Body of pancreas (tissue), 4 donors: ENCODE measurements around the gene EDC4. TPM values are rescaled to one million over a fixed set of nuclear protein-coding genes. Genes with fewer than 3 reads are reported as not detected.

Experiments
- ATAC-seq: fragments of 150-250 bp; one replicate; pipeline ENCODE4 v1.9.1; 2016
- DNase-seq, 4 donors: peaks; one replicate each; pipeline ENCODE4 v3.0.0-alpha.2; 2019
- H3K27ac ChIP-seq, 4 donors: fragments of 200-600 bp; sonication (generic); 1 replicate in 3 of 4; 2 replicates in 1 of 4; pipeline versions ENCODE4 v1.5.1 to v1.6.1; 2016 to 2019; ENCODE audit warnings: mild to moderate bottlenecking in 1 of 4, mixed read lengths in 1 of 4, moderate library complexity in 1 of 4
- H3K27me3 ChIP-seq, 2 donors: fragments of 200-600 bp; sonication (generic); one replicate each; pipeline ENCODE4 v1.6.0; 2016; ENCODE audit warnings: mild to moderate bottlenecking in 1 of 2
- H3K36me3 ChIP-seq, 2 donors: fragments of 200-600 bp; sonication (generic); replicated peaks in 1 of 2; 2 replicates each; pipeline ENCODE4 v1.5.1; 2016; ENCODE audit warnings: low read depth in 2 of 2; ENCODE audit not compliant: insufficient read depth in 1 of 2
- H3K4me1 ChIP-seq: fragments of 200-600 bp; sonication (generic); one replicate; pipeline ENCODE4 v1.6.0; 2016
- H3K4me3 ChIP-seq, 2 donors: fragments of 200-600 bp; sonication (generic); 1 replicate in 1 of 2; 2 replicates in 1 of 2; pipeline ENCODE4 v1.5.1; 2016 to 2019
- H3K9me3 ChIP-seq, 3 donors: fragments of 200-600 bp; sonication (generic); 1 replicate in 2 of 3; 2 replicates in 1 of 3; pipeline ENCODE4 v1.5.1; 2016
- CTCF ChIP-seq, 7 experiments: fragments of 450-650 bp in 4 of 7; fragments of 200-600 bp in 3 of 7; sonication (generic) in 3 of 7; IDR thresholded peaks; one replicate each; pipeline ENCODE4 v1.5.1; 2016 to 2019; ENCODE audit warnings: antibody characterized with exemption in 7 of 7
- POLR2A ChIP-seq, 3 donors: fragments of 450-650 bp; IDR thresholded peaks; one replicate each; pipeline ENCODE4 v1.6.1; 2016; ENCODE audit warnings: antibody characterized with exemption in 3 of 3, mild to moderate bottlenecking in 2 of 3
- WGBS, 2 donors: methylation state at CpG; one replicate each; pipeline ENCODE4 v1.1.5; 2017; 5-methylcytosine and 5-hydroxymethylcytosine counted together
- intact Hi-C: fragments of 100-400 bp; cut with DNase I; formaldehyde crosslinking; loops from one replicate; pipeline ENCODE4 v1.15.1; 2023
- total RNA-seq, 2 donors: library from RNA; depleted of rRNA; stranded (reverse); fragments of >200 nt; gene quantifications; one replicate each; pipeline ENCODE4 v1.1.0, GENCODE V29; 2016

EDC4 gene, protein sequence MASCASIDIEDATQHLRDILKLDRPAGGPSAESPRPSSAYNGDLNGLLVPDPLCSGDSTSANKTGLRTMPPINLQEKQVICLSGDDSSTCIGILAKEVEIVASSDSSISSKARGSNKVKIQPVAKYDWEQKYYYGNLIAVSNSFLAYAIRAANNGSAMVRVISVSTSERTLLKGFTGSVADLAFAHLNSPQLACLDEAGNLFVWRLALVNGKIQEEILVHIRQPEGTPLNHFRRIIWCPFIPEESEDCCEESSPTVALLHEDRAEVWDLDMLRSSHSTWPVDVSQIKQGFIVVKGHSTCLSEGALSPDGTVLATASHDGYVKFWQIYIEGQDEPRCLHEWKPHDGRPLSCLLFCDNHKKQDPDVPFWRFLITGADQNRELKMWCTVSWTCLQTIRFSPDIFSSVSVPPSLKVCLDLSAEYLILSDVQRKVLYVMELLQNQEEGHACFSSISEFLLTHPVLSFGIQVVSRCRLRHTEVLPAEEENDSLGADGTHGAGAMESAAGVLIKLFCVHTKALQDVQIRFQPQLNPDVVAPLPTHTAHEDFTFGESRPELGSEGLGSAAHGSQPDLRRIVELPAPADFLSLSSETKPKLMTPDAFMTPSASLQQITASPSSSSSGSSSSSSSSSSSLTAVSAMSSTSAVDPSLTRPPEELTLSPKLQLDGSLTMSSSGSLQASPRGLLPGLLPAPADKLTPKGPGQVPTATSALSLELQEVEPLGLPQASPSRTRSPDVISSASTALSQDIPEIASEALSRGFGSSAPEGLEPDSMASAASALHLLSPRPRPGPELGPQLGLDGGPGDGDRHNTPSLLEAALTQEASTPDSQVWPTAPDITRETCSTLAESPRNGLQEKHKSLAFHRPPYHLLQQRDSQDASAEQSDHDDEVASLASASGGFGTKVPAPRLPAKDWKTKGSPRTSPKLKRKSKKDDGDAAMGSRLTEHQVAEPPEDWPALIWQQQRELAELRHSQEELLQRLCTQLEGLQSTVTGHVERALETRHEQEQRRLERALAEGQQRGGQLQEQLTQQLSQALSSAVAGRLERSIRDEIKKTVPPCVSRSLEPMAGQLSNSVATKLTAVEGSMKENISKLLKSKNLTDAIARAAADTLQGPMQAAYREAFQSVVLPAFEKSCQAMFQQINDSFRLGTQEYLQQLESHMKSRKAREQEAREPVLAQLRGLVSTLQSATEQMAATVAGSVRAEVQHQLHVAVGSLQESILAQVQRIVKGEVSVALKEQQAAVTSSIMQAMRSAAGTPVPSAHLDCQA (N-terminal part only)
- 10 to 100 TPM; 26.7 to 55.7 TPM for total RNA-seq

DNA sequence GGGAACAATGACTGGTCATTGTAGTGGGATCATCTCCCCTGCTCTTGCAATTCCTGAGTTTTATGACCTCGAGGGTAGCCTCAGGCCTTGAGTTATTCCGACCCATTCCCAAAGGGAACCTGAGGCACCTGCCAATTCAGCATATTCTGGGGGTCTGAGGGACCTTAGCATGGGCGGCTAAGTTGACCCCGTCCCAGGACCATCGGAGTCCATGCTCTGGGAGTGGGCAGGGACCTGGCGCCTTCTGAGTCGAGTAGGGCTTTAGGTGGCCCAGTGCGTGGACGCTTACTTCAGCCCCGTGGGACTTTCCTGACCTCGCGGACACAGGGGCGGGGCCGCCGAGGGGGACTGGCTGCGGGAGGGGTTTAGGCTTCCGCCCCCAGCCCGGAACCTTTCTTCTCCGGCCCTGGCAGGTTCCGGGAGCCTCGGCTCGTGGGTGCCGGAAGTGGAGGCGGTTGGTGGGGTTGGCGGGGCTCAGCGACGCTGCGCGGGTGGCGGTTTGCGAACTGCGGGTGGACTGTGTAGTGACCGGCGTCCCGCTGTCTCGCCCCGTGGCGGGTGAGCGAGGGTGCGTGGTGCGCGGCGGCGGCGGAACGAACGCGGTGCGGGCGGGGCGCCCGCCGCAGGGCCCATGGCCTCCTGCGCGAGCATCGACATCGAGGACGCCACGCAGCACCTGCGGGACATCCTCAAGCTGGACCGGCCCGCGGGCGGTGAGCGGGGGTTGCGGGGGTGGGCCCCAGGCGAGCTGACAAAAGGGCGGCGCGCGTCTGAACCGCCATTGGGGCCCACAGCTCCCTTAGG, at the start of gene EDC4:
Gene EDC4 (plus strand): TSS at position 422 of the 804 bp plus-strand sequence. CDS start 210 bp downstream, at position 632.
- DNase-seq: peak; percentile 83 to 86 (median 84)
- intact Hi-C loops: no loop called here
- peak within 1 kb of the TSS; percentile 53 to 80 (median 66) for H3K27ac ChIP-seq
- no peaks in the 10 kb centered on the region for H3K27me3 ChIP-seq
- WGBS, 2 donors: 3 to 6% methylated on average over 2 to 38 of the region's 72 CpGs
- H3K4me1 ChIP-seq: peaks cover 42% of the 10 kb centered on the region
- TF ChIP-seq POLR2A (IDR thresholded peaks at IDR 0.05): peak; percentile 30 to 68 (median 65)
- peak in 2 of 7 experiments; percentile 3 for TF ChIP-seq CTCF (IDR thresholded peaks at IDR 0.05)
- peaks cover 0 to 9% of the 10 kb centered on the region in 2 donors for H3K36me3 ChIP-seq
- peak; percentile 83 for ATAC-seq
- peak within 1 kb of the TSS; percentile 70 to 85 for H3K4me3 ChIP-seq
- no peaks in the 10 kb centered on the region for H3K9me3 ChIP-seq

GRCh38 chr16:67825119-67825518, 47.7 kb upstream of the EDC4 start:
- intact Hi-C loops: no loop called here
- Histone ChIP-seq H3K9me3 (no peaks in the 10 kb centered on the region), H3K27me3 (no peaks in the 10 kb centered on the region), H3K4me3 (no peak overlapping the region), H3K4me1 (no peaks in the 10 kb centered on the region), H3K36me3 (peaks cover 0 to 11% of the 10 kb centered on the region in 2 donors), H3K27ac (no peak overlapping the region)
- TF ChIP-seq POLR2A (IDR thresholded peaks at IDR 0.05): no peak
- no peak for TF ChIP-seq CTCF (IDR thresholded peaks at IDR 0.05)
- WGBS, 2 donors: 80 to 85% methylated on average over 8 of the region's 8 CpGs
- DNase-seq (no peak), ATAC-seq (no peak)

DNA sequence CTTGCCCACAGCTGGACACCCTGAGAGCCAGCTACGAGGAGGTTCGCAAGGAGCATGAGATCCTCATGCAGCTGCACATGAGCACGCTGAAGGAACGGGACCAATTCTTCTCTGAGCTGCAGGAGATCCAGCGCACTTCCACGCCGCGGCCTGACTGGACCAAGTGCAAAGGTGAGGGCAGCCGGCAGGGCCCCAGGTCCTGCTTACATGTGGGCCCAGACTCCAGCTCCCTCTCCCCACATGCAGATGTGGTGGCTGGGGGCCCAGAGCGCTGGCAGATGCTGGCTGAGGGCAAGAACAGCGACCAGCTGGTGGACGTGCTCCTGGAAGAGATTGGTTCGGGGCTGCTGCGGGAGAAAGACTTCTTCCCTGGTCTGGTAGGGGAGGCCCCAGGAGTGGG, 46.9 kb upstream of the EDC4 start:
- H3K9me3 ChIP-seq: no peaks in the 10 kb centered on the region
- no peak overlapping the region for H3K27ac ChIP-seq
- 90 to 95% methylated on average over 9 to 14 of the region's 14 CpGs for WGBS, 2 donors
- TF ChIP-seq POLR2A (IDR thresholded peaks at IDR 0.05) (no peak), CTCF (IDR thresholded peaks at IDR 0.05) (no peak)
- H3K4me3 ChIP-seq: no peak overlapping the region
- peaks cover 0 to 14% of the 10 kb centered on the region in 2 donors for H3K36me3 ChIP-seq
- no peak for ATAC-seq
- no peak for DNase-seq
- H3K27me3 ChIP-seq: no peaks in the 10 kb centered on the region
- no peaks in the 10 kb centered on the region for H3K4me1 ChIP-seq
- intact Hi-C loops: no loop called here

- no peak for TF ChIP-seq CTCF (IDR thresholded peaks at IDR 0.05)
- TF ChIP-seq POLR2A (IDR thresholded peaks at IDR 0.05): no peak
- Histone ChIP-seq H3K4me1 (peaks cover 14% of the 10 kb centered on the region), H3K36me3 (peaks cover 0 to 14% of the 10 kb centered on the region in 2 donors), H3K9me3 (no peaks in the 10 kb centered on the region), H3K27me3 (no peaks in the 10 kb centered on the region), H3K27ac (no peak overlapping the region), H3K4me3 (no peak overlapping the region)
- intact Hi-C loops: no loop called here
- ATAC-seq: no peak
- WGBS, 2 donors: 93% methylated on average over 4 of the region's 4 CpGs; no CpG with 5 or more reads in 1 of the 2 donors
- no peak for DNase-seq
Measured at GRCh38 chr16:67828651-67829050, 44.2 kb upstream of the EDC4 start.
